ENCODE measurements around the gene NUP210L. TPM values are rescaled to one million over a fixed set of nuclear protein-coding genes. Genes with fewer than 3 reads are reported as not detected.

The NUP210L gene
- total RNA-seq, 1 donor from 2014 or later = 0.22 TPM

- peaks cover 2% of the 10 kb centered on the region for H3K27me3 Mint-ChIP-seq
- CTCF ChIA-PET = interaction anchor here (0.6 kb wide), 1 partner anchor 10 kb away, joined by 3 read pairs; no protein-coding TSS in a partner anchor
- intact Hi-C loops (cut with micrococcal nuclease) = loop anchor here (1.0 to 10.0 kb wide), 6 partner anchors 37 to 512 kb away; partner anchors contain the start of genes ATP8B2, INTS3, RPS27 and UBAP2L
- ATAC-seq (ENCODE audit: low read depth) (peak; percentile 76), DNase-seq (peak; percentile 93)
- peaks cover 48% of the 10 kb centered on the region for H3K4me1 Mint-ChIP-seq
- POLR2A ChIA-PET = interaction anchor here (0.6 to 2.1 kb wide), 7 partner anchors 9 to 618 kb away, joined by 3 to 17 read pairs (median 5); partner anchors contain the start of genes RPS27, S100A2, TPM3 and UBAP2L
- peak overlapping the region; percentile 100 for H3K27ac Mint-ChIP-seq
- no peak for TF ChIP-seq CTCF (IDR thresholded peaks at IDR 0.05)
- H3K4me3 Mint-ChIP-seq = peak overlapping the region; percentile 100
- no peaks in the 10 kb centered on the region for H3K9me3 Mint-ChIP-seq
- H3K36me3 Mint-ChIP-seq (ENCODE audit: low read depth) = peaks cover 27% of the 10 kb centered on the region
These were observed 28.4 kb upstream of the NUP210L start for GRCh38 chr1:154183046-154183915.

GRCh38 chr1:154182344-154183045 is 27.6 kb upstream of the NUP210L start:
- Mint-ChIP-seq H3K4me1 (peaks cover 56% of the 10 kb centered on the region), H3K9me3 (no peaks in the 10 kb centered on the region), H3K4me3 (peak overlapping the region; percentile 100), H3K27me3 (peaks cover 2% of the 10 kb centered on the region), H3K36me3 (ENCODE audit: low read depth) (peaks cover 31% of the 10 kb centered on the region), H3K27ac (peak overlapping the region; percentile 100)
- POLR2A ChIA-PET = interaction anchor here (0.6 to 2.6 kb wide), 13 partner anchors 8 to 549 kb away, joined by 3 to 17 read pairs (median 4); partner anchors contain the start of genes CHTOP, RPS27, SLC39A1 and TPM3
- TF ChIP-seq CTCF (IDR thresholded peaks at IDR 0.05) = no peak
- CTCF ChIA-PET = interaction anchor here (0.6 kb wide), 1 partner anchor 9 kb away, joined by 3 read pairs; no protein-coding TSS in a partner anchor
- ATAC-seq (ENCODE audit: low read depth) (peak; percentile 37), DNase-seq (peak; percentile 38)
- intact Hi-C loops (cut with micrococcal nuclease) = loop anchor here (1.0 to 10.0 kb wide), 6 partner anchors 38 to 511 kb away; partner anchors contain the start of genes ATP8B2, INTS3, RPS27 and UBAP2L

- peaks cover 2% of the 10 kb centered on the region for H3K27me3 Mint-ChIP-seq
- ChIA-PET CTCF (no interaction called here), POLR2A (interaction anchor here (0.6 to 2.6 kb wide), 11 partner anchors 8 to 548 kb away, joined by 3 to 17 read pairs (median 4); partner anchors contain the start of genes CHTOP, RPS27, SLC39A1 and TPM3)
- H3K4me3 Mint-ChIP-seq = peak overlapping the region; percentile 100
- no peak for ATAC-seq (ENCODE audit: low read depth)
- peak overlapping the region; percentile 100 for H3K27ac Mint-ChIP-seq
- intact Hi-C loops (cut with micrococcal nuclease) = loop anchor here (2.0 to 10.0 kb wide), 5 partner anchors 145 to 455 kb away; partner anchors contain the start of genes ATP8B2, GATAD2B, INTS3 and RPS27
- H3K9me3 Mint-ChIP-seq = no peaks in the 10 kb centered on the region
- H3K36me3 Mint-ChIP-seq (ENCODE audit: low read depth) = peaks cover 36% of the 10 kb centered on the region
- no peak for TF ChIP-seq CTCF (IDR thresholded peaks at IDR 0.05)
- no peak for DNase-seq
- H3K4me1 Mint-ChIP-seq = peaks cover 62% of the 10 kb centered on the region
These were observed 27.1 kb upstream of the NUP210L start for GRCh38 chr1:154181944-154182343.

GRCh38 chr1:154179946-154180687 is 25.2 kb upstream of the NUP210L start:
- peak overlapping the region; percentile 94 for H3K27ac Mint-ChIP-seq
- H3K9me3 Mint-ChIP-seq = no peaks in the 10 kb centered on the region
- ATAC-seq (ENCODE audit: low read depth) (peak; percentile 54), DNase-seq (peak; percentile 31)
- intact Hi-C loops (cut with micrococcal nuclease) = loop anchor here (1.0 to 10.0 kb wide), 5 partner anchors 92 to 453 kb away; partner anchors contain the start of genes ATP8B2, GATAD2B, HAX1 and INTS3
- peaks cover 79% of the 10 kb centered on the region for H3K4me1 Mint-ChIP-seq
- ChIA-PET POLR2A (interaction anchor here (0.5 to 2.6 kb wide), 20 partner anchors 9 to 452 kb away, joined by 3 to 31 read pairs (median 4); partner anchors contain the start of genes INTS3, RPS27, SLC27A3 and SLC39A1), CTCF (interaction anchor here (0.9 to 1.8 kb wide), 4 partner anchors 14 to 92 kb away, joined by 3 to 7 read pairs (median 4); partner anchors contain the start of gene HAX1)
- TF ChIP-seq CTCF (IDR thresholded peaks at IDR 0.05) = no peak
- H3K4me3 Mint-ChIP-seq = peak overlapping the region; percentile 100
- peaks cover 50% of the 10 kb centered on the region for H3K36me3 Mint-ChIP-seq (ENCODE audit: low read depth)
- H3K27me3 Mint-ChIP-seq = no peaks in the 10 kb centered on the region

All from activated B cell treated with CpG ODN at 0.5 μM for 24 hours (primary cell).